Neutrophil (primary cell): ENCODE measurements around the gene IFT172.

Experiments used
- H3K27ac ChIP-seq: fragments of 200-600 bp; sonication (generic); 2 replicates; pipeline ENCODE4 v1.5.1; 2016; ENCODE audit warnings: mild to moderate bottlenecking, moderate library complexity
- H3K27me3 ChIP-seq: fragments of 200-600 bp; sonication (generic); 2 replicates; pipeline ENCODE4 v1.6.0; 2016; ENCODE audit warnings: mild to moderate bottlenecking
- H3K36me3 ChIP-seq: fragments of 200-600 bp; sonication (generic); 2 replicates; pipeline ENCODE4 v1.5.1; 2017
- H3K4me1 ChIP-seq, 2 experiments: fragments of 200-600 bp in 1 of 2; sonication (generic) in 1 of 2; 1 replicate in 1 of 2; 2 replicates in 1 of 2; pipeline versions ENCODE4 v1.5.1 to v1.6.1; 2013 to 2016; ENCODE audit warnings: low read depth in 1 of 2, low read length in 1 of 2, mild to moderate bottlenecking in 1 of 2, moderate library complexity in 1 of 2; ENCODE audit not compliant: control insufficient read depth in 1 of 2, insufficient read depth in 1 of 2
- H3K4me3 ChIP-seq, 2 experiments: fragments of 200-600 bp in 1 of 2; sonication (generic) in 1 of 2; 1 replicate in 1 of 2; 2 replicates in 1 of 2; pipeline ENCODE4 v1.5.1; 2013 to 2016; ENCODE audit warnings: low read depth in 1 of 2, low read length in 1 of 2, mild to moderate bottlenecking in 1 of 2, moderate library complexity in 1 of 2
- H3K9me3 ChIP-seq: fragments of 200-600 bp; sonication (generic); 2 replicates; pipeline ENCODE4 v1.5.1; 2016
- TF ChIP-seq, protein P1 (sequence below): fragments of 200-600 bp; sonication (generic); IDR thresholded peaks from 2 replicates; pipeline ENCODE4 v1.5.1; 2016; ENCODE audit warnings: antibody characterized with exemption

IFT172 gene

DNA sequence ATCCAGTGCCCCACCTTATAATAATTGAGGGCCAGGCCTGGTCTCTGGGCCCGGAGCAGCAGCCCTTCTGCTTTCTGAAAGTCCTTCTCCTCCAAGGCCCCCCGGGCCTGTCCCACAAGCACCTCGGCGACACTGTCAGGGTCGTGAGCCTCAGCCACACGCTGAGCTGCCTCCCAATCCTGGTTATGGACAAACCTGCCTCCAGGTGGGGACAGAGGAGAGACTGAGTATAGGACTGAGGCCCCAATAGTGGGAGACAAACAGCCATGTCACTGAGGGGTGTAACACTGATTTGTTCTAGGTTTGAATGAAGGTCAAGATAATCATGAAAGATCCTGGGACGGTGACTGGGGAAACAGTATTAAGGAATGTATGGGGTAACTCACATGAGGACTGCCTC is 35.6 kb downstream of the IFT172 start:
- Histone ChIP-seq H3K27me3 (no peaks in the 10 kb centered on the region), H3K36me3 (peaks cover 15% of the 10 kb centered on the region), H3K9me3 (no peaks in the 10 kb centered on the region), H3K4me1 (no peaks in the 10 kb centered on the region), H3K4me3 (no peak overlapping the region), H3K27ac (no peak overlapping the region)
- TF ChIP-seq, protein P1, sequence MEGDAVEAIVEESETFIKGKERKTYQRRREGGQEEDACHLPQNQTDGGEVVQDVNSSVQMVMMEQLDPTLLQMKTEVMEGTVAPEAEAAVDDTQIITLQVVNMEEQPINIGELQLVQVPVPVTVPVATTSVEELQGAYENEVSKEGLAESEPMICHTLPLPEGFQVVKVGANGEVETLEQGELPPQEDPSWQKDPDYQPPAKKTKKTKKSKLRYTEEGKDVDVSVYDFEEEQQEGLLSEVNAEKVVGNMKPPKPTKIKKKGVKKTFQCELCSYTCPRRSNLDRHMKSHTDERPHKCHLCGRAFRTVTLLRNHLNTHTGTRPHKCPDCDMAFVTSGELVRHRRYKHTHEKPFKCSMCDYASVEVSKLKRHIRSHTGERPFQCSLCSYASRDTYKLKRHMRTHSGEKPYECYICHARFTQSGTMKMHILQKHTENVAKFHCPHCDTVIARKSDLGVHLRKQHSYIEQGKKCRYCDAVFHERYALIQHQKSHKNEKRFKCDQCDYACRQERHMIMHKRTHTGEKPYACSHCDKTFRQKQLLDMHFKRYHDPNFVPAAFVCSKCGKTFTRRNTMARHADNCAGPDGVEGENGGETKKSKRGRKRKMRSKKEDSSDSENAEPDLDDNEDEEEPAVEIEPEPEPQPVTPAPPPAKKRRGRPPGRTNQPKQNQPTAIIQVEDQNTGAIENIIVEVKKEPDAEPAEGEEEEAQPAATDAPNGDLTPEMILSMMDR = no peak

- H3K9me3 ChIP-seq = no peaks in the 10 kb centered on the region
- H3K4me1 ChIP-seq = no peaks in the 10 kb centered on the region
- no peaks in the 10 kb centered on the region for H3K27me3 ChIP-seq
- TF ChIP-seq, protein P1 = no peak
- H3K36me3 ChIP-seq = peaks cover 4% of the 10 kb centered on the region
- H3K27ac ChIP-seq = no peak overlapping the region
- H3K4me3 ChIP-seq = no peak overlapping the region
These were observed 38.4 kb downstream of the IFT172 start for GRCh38 chr2:27451095-27451494.

GRCh38 chr2:27448381-27448780 is 41.2 kb downstream of the IFT172 start:
- Histone ChIP-seq H3K9me3 (no peaks in the 10 kb centered on the region), H3K4me3 (no peak overlapping the region), H3K27ac (no peak overlapping the region), H3K36me3 (peaks cover 14% of the 10 kb centered on the region), H3K4me1 (no peaks in the 10 kb centered on the region), H3K27me3 (no peaks in the 10 kb centered on the region)
- TF ChIP-seq, protein P1 = no peak

- peaks cover 38% of the 10 kb centered on the region for H3K36me3 ChIP-seq
- no peaks in the 10 kb centered on the region for H3K9me3 ChIP-seq
- H3K4me1 ChIP-seq = peaks cover 0 to 3% of the 10 kb centered on the region in 2 experiments
- no peaks in the 10 kb centered on the region for H3K27me3 ChIP-seq
- H3K27ac ChIP-seq = no peak overlapping the region
- no peak overlapping the region for H3K4me3 ChIP-seq
- TF ChIP-seq, protein P1 = no peak
These were observed 43.5 kb downstream of the IFT172 start for GRCh38 chr2:27446057-27446456.

DNA sequence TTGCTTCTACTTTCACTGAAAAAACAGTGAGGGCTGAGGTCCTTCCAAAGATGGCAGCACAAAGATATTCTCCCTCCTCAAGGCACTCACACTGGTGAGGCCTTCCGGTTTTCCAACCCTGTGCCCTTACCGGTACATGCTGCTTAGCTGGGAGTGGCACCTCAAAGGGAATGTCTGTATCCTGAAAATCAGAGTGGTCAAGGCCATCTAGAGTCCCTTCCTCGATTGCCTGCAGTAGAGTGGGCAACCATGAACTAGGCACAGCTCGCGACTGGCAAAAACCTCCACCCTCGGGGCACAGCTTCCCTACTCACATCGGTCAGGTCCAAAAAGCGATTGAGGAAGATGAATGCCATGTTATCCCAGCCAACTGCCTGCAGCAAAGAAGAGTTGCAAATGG is 43.9 kb downstream of the IFT172 start:
- no peak overlapping the region for H3K4me3 ChIP-seq
- peaks cover 0 to 3% of the 10 kb centered on the region in 2 experiments for H3K4me1 ChIP-seq
- peaks cover 42% of the 10 kb centered on the region for H3K36me3 ChIP-seq
- no peaks in the 10 kb centered on the region for H3K27me3 ChIP-seq
- H3K27ac ChIP-seq = no peak overlapping the region
- TF ChIP-seq, protein P1 = no peak
- H3K9me3 ChIP-seq = no peaks in the 10 kb centered on the region

DNA sequence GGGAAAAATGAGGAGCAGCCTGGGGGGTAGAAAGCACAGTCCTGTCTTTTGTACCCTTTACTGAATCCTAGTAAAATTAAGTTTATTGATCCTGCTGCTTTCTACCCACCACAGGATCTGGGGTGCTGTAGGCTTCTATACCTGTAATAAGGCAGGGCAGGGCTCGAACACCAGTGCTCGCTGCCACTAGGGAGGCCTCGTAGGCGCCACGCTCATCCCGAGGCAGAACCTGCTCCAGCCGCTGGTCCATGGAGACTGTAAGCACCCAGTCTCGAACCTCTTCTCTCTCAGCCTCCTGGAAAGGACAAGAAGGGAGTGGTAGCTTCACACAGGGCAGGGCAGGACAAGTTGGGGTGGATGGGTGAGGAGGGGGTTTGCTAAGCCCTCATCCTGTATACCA is 44.4 kb downstream of the IFT172 start:
- Histone ChIP-seq H3K4me1 (peaks cover 0 to 3% of the 10 kb centered on the region in 2 experiments), H3K4me3 (no peak overlapping the region), H3K27ac (no peak overlapping the region), H3K36me3 (peaks cover 47% of the 10 kb centered on the region), H3K27me3 (no peaks in the 10 kb centered on the region), H3K9me3 (no peaks in the 10 kb centered on the region)
- TF ChIP-seq, protein P1 = no peak
